ENCODE data around the gene LRP1B. TPM values are rescaled to one million over a fixed set of nuclear protein-coding genes. Genes with fewer than 3 reads are reported as not detected.

The LRP1B gene
- total and polyA plus RNA-seq, 2 of the 8 experiments (the other 6 are each of a cell fraction or from before 2014, with no cell fraction given): 0.03 TPM; not detected in 1

GRCh38 chr2:140356697-140357096 lies 1774.1 kb downstream of the LRP1B start:
- Histone ChIP-seq H2AFZ (ENCODE audit: low read length) (no peak overlapping the region), H3K4ac (replicated peaks; ENCODE audit: insufficient read length, low read depth, low read length) (no peak overlapping the region), H3K4me2 (ENCODE audit: insufficient read depth in 1 of 2, low read depth in 2 of 2, low read length in 2 of 2) (no peak overlapping the region), H3K14ac (ENCODE audit: insufficient read length) (no peak overlapping the region), H4K20me1 (replicated peaks in 1 of 2; ENCODE audit: control insufficient read depth in 1 of 2, insufficient read depth in 2 of 2, low read length in 2 of 2) (no peaks in the 10 kb centered on the region), H3K79me1 (ENCODE audit: low read depth, low read length) (no peaks in the 10 kb centered on the region), H3K23ac (ENCODE audit: insufficient read length) (no peak overlapping the region), H2BK5ac (ENCODE audit: low read depth, low read length) (no peak overlapping the region), H4K5ac (ENCODE audit: insufficient read length, low read depth, low read length) (no peak overlapping the region), H2BK15ac (ENCODE audit: low read length) (no peak overlapping the region), H4K8ac (ENCODE audit: extremely low read depth, insufficient read depth, low read length) (no peak overlapping the region), H3K9me3 (ENCODE audit: insufficient read depth in 2 of 2, low read depth in 1 of 2, low read length in 1 of 2) (no peaks in the 10 kb centered on the region), H3K56ac (replicated peaks; ENCODE audit: insufficient read length, low read depth, low read length) (no peak overlapping the region), H2AK5ac (ENCODE audit: low read depth, low read length) (no peak overlapping the region), H3K27ac (ENCODE audit: low read depth, low read length) (no peak overlapping the region), H3K4me1 (replicated peaks in 1 of 4; ENCODE audit: control insufficient read depth in 3 of 4, insufficient read depth in 4 of 4, low read length in 3 of 4) (peaks cover 0 to 11% (median 0%) of the 10 kb centered on the region in 4 experiments; a peak in 1 of 7 replicates), H3K23me2 (ENCODE audit: low read depth, low read length) (no peaks in the 10 kb centered on the region), H3K18ac (ENCODE audit: extremely low read depth, low read length) (no peak overlapping the region), H4K91ac (replicated peaks; ENCODE audit: insufficient read length, low read length) (no peak overlapping the region), H3K79me2 (ENCODE audit: control insufficient read depth in 1 of 2, insufficient read depth in 2 of 2, low read length in 2 of 2) (no peaks in the 10 kb centered on the region), H3K27me3 (replicated peaks in 1 of 4; ENCODE audit: control insufficient read depth in 3 of 4, extremely low read depth in 1 of 4, insufficient read depth in 3 of 4, low read length in 3 of 4) (no peaks in the 10 kb centered on the region), H3K9ac (replicated peaks in 1 of 4; ENCODE audit: extremely low read depth in 1 of 4, low read depth in 3 of 4, low read length in 3 of 4) (no peak overlapping the region), H3K4me3 (ENCODE audit: extremely low read depth in 1 of 4, insufficient read depth in 2 of 4, low read depth in 3 of 4, low read length in 4 of 4) (no peak overlapping the region), H2BK20ac (ENCODE audit: low read length) (no peak overlapping the region), H2BK12ac (ENCODE audit: low read depth, low read length) (no peak overlapping the region), H2BK120ac (replicated peaks; ENCODE audit: low read depth, low read length) (no peak overlapping the region), H3K36me3 (ENCODE audit: control insufficient read depth in 2 of 4, insufficient read depth in 4 of 4, low read length in 3 of 4) (no peaks in the 10 kb centered on the region)
- FAIRE-seq: no peak
- ChIA-PET POLR2A (ENCODE audit: partially characterized antibody) (no interaction called here), CTCF (ENCODE audit: partially characterized antibody) (no interaction called here)
- DNase-seq (ENCODE audit: low read depth in 1 of 2, low spot score in 2 of 2): no peak
- 92% methylated on average over 1 of the region's 1 CpG; no CpG with 5 or more reads in 1 of the 2 experiments for WGBS, 2 experiments (ENCODE audit: extremely low coverage in 1 of 2, insufficient coverage in 1 of 2, insufficient read length in 1 of 2, insufficient replicate concordance in 2 of 2, low coverage in 1 of 2, low lambda C conversion rate in 2 of 2, missing lambda C conversion rate in 1 of 2)
- TF ChIP-seq POLR2AphosphoS5 (IDR thresholded peaks at IDR 0.05; ENCODE audit: low read depth, low read length) (no peak), ZNF274 (IDR thresholded peaks at IDR 0.05; ENCODE audit: borderline replicate concordance, extremely low read depth, low read length) (no peak), SUZ12 (IDR thresholded peaks at IDR 0.05; ENCODE audit: low read length) (no peak)

Data from H1 (cell line).